Liver (tissue), 2 donors: ENCODE measurements around the gene ARID3A.

Experiments
- CTCF ChIP-seq: fragments of 150-350 bp; IDR thresholded peaks from 2 replicates; pipeline ENCODE4 v1.5.1; 2017; ENCODE audit warnings: improper control_type of control experiment, low read depth, low read length; ENCODE audit not compliant: missing input control
- YY1 ChIP-seq: IDR thresholded peaks from 2 replicates; pipeline ENCODE4 v1.6.1; 2016; ENCODE audit warnings: antibody characterized with exemption, mild to moderate bottlenecking
- donor health status: healthy.

GRCh38 chr19:1001538-1002166 lies 75.8 kb downstream of the ARID3A start:
- TF ChIP-seq CTCF (peak; percentile 77), YY1 (no peak)
